OCI-LY1 (cell line): ENCODE data around the gene ROBO1.

Source experiments
- CTCF ChIP-seq: fragments of 200-600 bp; sonication (generic), shearing (Covaris generic); IDR thresholded peaks from 2 replicates; pipeline ENCODE4 v1.5.1; 2017; ENCODE audit warnings: mild to moderate bottlenecking, antibody characterized with exemption, low read length, moderate library complexity, mixed read lengths
- EZH2 ChIP-seq: fragments of 200-600 bp; sonication (generic), shearing (Covaris generic); IDR thresholded peaks from 2 replicates; pipeline ENCODE4 v1.8.0; 2017; ENCODE audit warnings: borderline replicate concordance, mixed run types, mild to moderate bottlenecking, antibody characterized with exemption, low read length, moderate library complexity, mixed read lengths

GRCh38 chr3:78659386-78659987 is 1108.3 kb downstream of the ROBO1 start:
- TF ChIP-seq CTCF (peak; percentile 43; the same call in 1 of the 2 replicates), EZH2 (no peak)
